ENCODE data around the gene WDR74.
"Not testable (repeated sequence)": the region's sequence is repeated elsewhere in the genome, so short reads cannot be mapped to it uniquely, and the experiment has no call there.

- not testable (repeated sequence) for TF ChIP-seq EZH2 (IDR thresholded peaks at IDR 0.05; ENCODE audit: borderline replicate concordance, low read depth, low read length, severe bottlenecking); CTCF (IDR thresholded peaks at IDR 0.05; ENCODE audit: borderline replicate concordance, extremely low read depth, low read length, poor library complexity, severe bottlenecking)
Measured at GRCh38 chr11:62840721-62841360, 1.5 kb upstream of the WDR74 start.
